Activated T-helper 1 cell treated with anti-CD3 and anti-CD28 coated beads, Interleukin-12 subunit alpha, Interleukin-12 subunit beta, Interleukin-2, Interleukin-4 antibody, amounts not matched to agents 30 ng/mL and 10 ng/mL and 1 ng/mL, durations not matched to agents 14 hours and 24 hours and 36 hours (primary cell): Measurements from ENCODE around the gene LANCL2. TPM values are rescaled to one million over a fixed set of nuclear protein-coding genes. Genes with fewer than 3 reads are reported as not detected.
"Not testable (repeated sequence)": the region's sequence is repeated elsewhere in the genome, so short reads cannot be mapped to it uniquely, and the experiment has no call there.

ENCODE experiments used
- DNase-seq: peaks from one replicate; pipeline ENCODE4 v3.0.0; 2021; ENCODE audit warnings: low spot score
- H3K27ac Mint-ChIP-seq: one replicate; pipeline ENCODE4 v1.8.0; 2021; ENCODE audit warnings: mild to moderate bottlenecking, mixed read lengths
- H3K27me3 Mint-ChIP-seq: one replicate; pipeline ENCODE4 v1.8.0; 2022; ENCODE audit warnings: mild to moderate bottlenecking, moderate library complexity, mixed read lengths; ENCODE audit not compliant: insufficient read depth
- H3K36me3 Mint-ChIP-seq: one replicate; pipeline ENCODE4 v1.8.0; 2021; ENCODE audit warnings: low read depth, mixed read lengths
- H3K4me1 Mint-ChIP-seq: one replicate; pipeline ENCODE4 v1.8.0; 2021; ENCODE audit warnings: low read depth, mixed read lengths
- H3K4me3 Mint-ChIP-seq: one replicate; pipeline ENCODE4 v1.8.0; 2021; ENCODE audit warnings: mild to moderate bottlenecking, moderate library complexity, mixed read lengths
- H3K9me3 Mint-ChIP-seq: one replicate; pipeline ENCODE4 v1.8.0; 2021; ENCODE audit warnings: mixed read lengths
- intact Hi-C: fragments of 100-400 bp; cut with micrococcal nuclease; formaldehyde crosslinking; loops from one replicate; pipeline ENCODE4 v1.15.1; 2024
- total RNA-seq: library from RNA; stranded (reverse); gene quantifications from 2 replicates; pipeline ENCODE4 v1.2.3, GENCODE V29; 2022

LANCL2 gene
- total RNA-seq, 1 donor from 2014 or later: 11.0 TPM

DNA sequence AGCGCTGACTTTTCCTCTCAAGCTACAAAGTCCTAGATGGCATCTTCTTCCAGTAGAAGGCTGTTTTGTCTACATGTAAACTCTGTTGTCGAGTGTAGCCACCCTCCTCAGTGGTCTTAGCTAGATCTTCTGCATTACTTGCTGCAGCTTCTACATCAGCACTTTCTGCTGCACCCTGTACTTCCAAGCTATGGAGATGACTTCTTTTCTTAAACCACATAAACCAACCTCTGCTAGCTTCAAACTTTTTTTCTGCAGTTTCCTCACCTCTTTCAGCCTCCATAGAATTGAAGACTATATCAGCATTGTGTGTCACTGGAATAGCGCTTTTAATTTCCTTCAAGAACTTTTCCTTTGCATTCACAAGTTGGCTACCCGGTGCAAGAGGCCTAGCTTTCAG lies 87.8 kb downstream of the LANCL2 start:
- Mint-ChIP-seq H3K9me3 (peaks cover 22% of the 10 kb centered on the region), H3K27me3 (no peaks in the 10 kb centered on the region), H3K36me3 (peaks cover 44% of the 10 kb centered on the region), H3K27ac (no peak overlapping the region), H3K4me3 (no peak overlapping the region), H3K4me1 (peaks cover 32% of the 10 kb centered on the region)
- no peak for DNase-seq
- intact Hi-C loops: no loop called here

- peaks cover 38% of the 10 kb centered on the region for H3K4me1 Mint-ChIP-seq
- H3K9me3 Mint-ChIP-seq: peaks cover 60% of the 10 kb centered on the region
- H3K4me3 Mint-ChIP-seq: no peak overlapping the region
- DNase-seq: no peak
- H3K27ac Mint-ChIP-seq: no peak overlapping the region
- intact Hi-C loops: no loop called here
- peaks cover 60% of the 10 kb centered on the region for H3K36me3 Mint-ChIP-seq
- H3K27me3 Mint-ChIP-seq: no peaks in the 10 kb centered on the region
Observed at GRCh38 chr7:55457801-55458200, 92.7 kb downstream of the LANCL2 start.

DNA sequence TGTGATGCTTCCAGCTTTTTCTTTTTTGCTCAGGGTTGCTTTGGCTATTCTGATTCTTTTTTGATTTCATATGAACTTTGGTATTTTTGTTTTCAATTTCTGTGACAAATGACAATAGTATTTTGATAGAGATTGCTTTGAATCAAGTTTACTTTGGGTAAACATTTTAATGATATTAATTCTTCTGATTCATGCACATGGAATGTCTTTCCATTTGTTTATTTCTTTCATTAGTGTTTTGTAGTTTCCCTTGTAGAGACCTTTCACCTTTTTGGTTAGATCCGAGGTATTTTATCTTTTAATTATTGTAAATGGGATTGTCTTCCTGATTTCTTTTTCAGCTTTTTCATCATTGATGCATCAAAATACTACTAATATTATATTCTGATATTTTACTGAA lies 93.2 kb downstream of the LANCL2 start:
- intact Hi-C loops: no loop called here
- peaks cover 63% of the 10 kb centered on the region for H3K9me3 Mint-ChIP-seq
- H3K36me3 Mint-ChIP-seq: peaks cover 59% of the 10 kb centered on the region

GRCh38 chr7:55463686-55464262 lies 98.6 kb downstream of the LANCL2 start:
- Mint-ChIP-seq H3K9me3 (peaks cover 34% of the 10 kb centered on the region), H3K4me3 (no peak overlapping the region), H3K36me3 (peaks cover 79% of the 10 kb centered on the region), H3K27me3 (no peaks in the 10 kb centered on the region), H3K27ac (no peak overlapping the region), H3K4me1 (peaks cover 40% of the 10 kb centered on the region)
- DNase-seq: no peak
- intact Hi-C loops: no loop called here

More for the DNA sequence above, 93.2 kb downstream of the LANCL2 start:
- peaks cover 36% of the 10 kb centered on the region for H3K4me1 Mint-ChIP-seq
- H3K27ac Mint-ChIP-seq: no peak overlapping the region
- H3K4me3 Mint-ChIP-seq: no peak overlapping the region
- H3K27me3 Mint-ChIP-seq: no peaks in the 10 kb centered on the region
- no peak for DNase-seq

GRCh38 chr7:55464422-55464821 lies 99.3 kb downstream of the LANCL2 start:
- Mint-ChIP-seq H3K4me1 (peaks cover 47% of the 10 kb centered on the region), H3K4me3 (no peak overlapping the region), H3K9me3 (peaks cover 28% of the 10 kb centered on the region), H3K36me3 (peaks cover 73% of the 10 kb centered on the region), H3K27me3 (no peaks in the 10 kb centered on the region), H3K27ac (no peak overlapping the region)
- no peak for DNase-seq
- intact Hi-C loops: no loop called here

- no peak for DNase-seq
- H3K27ac Mint-ChIP-seq: peak overlapping the region; percentile 26
- H3K27me3 Mint-ChIP-seq: no peaks in the 10 kb centered on the region
- H3K4me1 Mint-ChIP-seq: peaks cover 59% of the 10 kb centered on the region
- intact Hi-C loops: loop anchor here (5.0 kb wide), 1 partner anchor 42 kb away; no protein-coding TSS in a partner anchor
- H3K36me3 Mint-ChIP-seq: peaks cover 67% of the 10 kb centered on the region
- H3K4me3 Mint-ChIP-seq: no peak overlapping the region
- peaks cover 15% of the 10 kb centered on the region for H3K9me3 Mint-ChIP-seq
Observed at GRCh38 chr7:55465691-55466090, 100.6 kb downstream of the LANCL2 start.

- intact Hi-C loops: loop anchor here (5.0 kb wide), 1 partner anchor 40 kb away; no protein-coding TSS in a partner anchor
- H3K4me1 Mint-ChIP-seq: peaks cover 54% of the 10 kb centered on the region
- peaks cover 8% of the 10 kb centered on the region for H3K9me3 Mint-ChIP-seq
- no peak overlapping the region for H3K4me3 Mint-ChIP-seq
- H3K27me3 Mint-ChIP-seq: no peaks in the 10 kb centered on the region
- DNase-seq: no peak
- peak overlapping the region; percentile 1 for H3K27ac Mint-ChIP-seq
- peaks cover 60% of the 10 kb centered on the region for H3K36me3 Mint-ChIP-seq
Observed at GRCh38 chr7:55467047-55467593, 102.0 kb downstream of the LANCL2 start.

GRCh38 chr7:55468495-55468894 lies 103.4 kb downstream of the LANCL2 start:
- intact Hi-C loops: loop anchor here (2.0 to 5.0 kb wide), 2 partner anchors 39 to 64 kb away; no protein-coding TSS in a partner anchor
- no peak for DNase-seq
- no peaks in the 10 kb centered on the region for H3K27me3 Mint-ChIP-seq
- H3K27ac Mint-ChIP-seq: peak overlapping the region; percentile 74
- H3K4me3 Mint-ChIP-seq: no peak overlapping the region
- peaks cover 46% of the 10 kb centered on the region for H3K4me1 Mint-ChIP-seq
- peaks cover under 1% of the 10 kb centered on the region for H3K9me3 Mint-ChIP-seq
- peaks cover 53% of the 10 kb centered on the region for H3K36me3 Mint-ChIP-seq

- H3K36me3 Mint-ChIP-seq: peaks cover 51% of the 10 kb centered on the region
- peak overlapping the region; percentile 53 for H3K4me3 Mint-ChIP-seq
- H3K27me3 Mint-ChIP-seq: no peaks in the 10 kb centered on the region
- H3K9me3 Mint-ChIP-seq: no peaks in the 10 kb centered on the region
- H3K27ac Mint-ChIP-seq: peak overlapping the region; percentile 74
- DNase-seq: peak; percentile 16
- intact Hi-C loops: loop anchor here (1.0 to 5.0 kb wide), 3 partner anchors 38 to 100 kb away; no protein-coding TSS in a partner anchor
- peaks cover 53% of the 10 kb centered on the region for H3K4me1 Mint-ChIP-seq
Observed at GRCh38 chr7:55469271-55469681, 104.1 kb downstream of the LANCL2 start.

- H3K4me3 Mint-ChIP-seq: peak overlapping the region; percentile 53
- H3K27ac Mint-ChIP-seq: peak overlapping the region; percentile 74
- H3K4me1 Mint-ChIP-seq: peaks cover 57% of the 10 kb centered on the region
- intact Hi-C loops: loop anchor here (1.0 to 5.0 kb wide), 3 partner anchors 38 to 100 kb away; no protein-coding TSS in a partner anchor
- peaks cover 51% of the 10 kb centered on the region for H3K36me3 Mint-ChIP-seq
- no peaks in the 10 kb centered on the region for H3K27me3 Mint-ChIP-seq
- no peaks in the 10 kb centered on the region for H3K9me3 Mint-ChIP-seq
- no peak for DNase-seq
Observed at GRCh38 chr7:55469721-55470120, 104.6 kb downstream of the LANCL2 start.

DNA sequence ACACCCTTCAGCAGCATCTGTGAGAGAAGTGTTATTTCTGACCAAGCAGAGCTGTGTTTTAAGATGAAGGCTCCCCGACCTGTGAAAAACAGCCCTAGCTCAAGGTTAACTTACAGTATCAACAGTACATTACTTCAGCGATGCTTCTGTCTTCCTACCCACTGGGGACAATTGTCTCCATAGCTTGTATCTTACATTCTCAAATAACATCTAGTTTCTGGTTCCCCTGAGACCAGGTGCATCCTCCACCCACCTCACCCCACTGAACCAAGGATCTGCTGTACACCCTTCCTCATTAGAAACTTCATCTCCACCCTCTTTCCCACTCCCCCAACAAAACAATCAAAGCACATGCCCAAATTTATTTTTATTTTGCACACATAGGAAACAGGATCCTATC lies 105.1 kb downstream of the LANCL2 start:
- H3K36me3 Mint-ChIP-seq: peaks cover 51% of the 10 kb centered on the region
- peak overlapping the region; percentile 23 for H3K4me3 Mint-ChIP-seq
- H3K27ac Mint-ChIP-seq: peak overlapping the region; percentile 47
- intact Hi-C loops: no loop called here
- DNase-seq: no peak
- no peaks in the 10 kb centered on the region for H3K27me3 Mint-ChIP-seq
- no peaks in the 10 kb centered on the region for H3K9me3 Mint-ChIP-seq
- peaks cover 63% of the 10 kb centered on the region for H3K4me1 Mint-ChIP-seq

DNA sequence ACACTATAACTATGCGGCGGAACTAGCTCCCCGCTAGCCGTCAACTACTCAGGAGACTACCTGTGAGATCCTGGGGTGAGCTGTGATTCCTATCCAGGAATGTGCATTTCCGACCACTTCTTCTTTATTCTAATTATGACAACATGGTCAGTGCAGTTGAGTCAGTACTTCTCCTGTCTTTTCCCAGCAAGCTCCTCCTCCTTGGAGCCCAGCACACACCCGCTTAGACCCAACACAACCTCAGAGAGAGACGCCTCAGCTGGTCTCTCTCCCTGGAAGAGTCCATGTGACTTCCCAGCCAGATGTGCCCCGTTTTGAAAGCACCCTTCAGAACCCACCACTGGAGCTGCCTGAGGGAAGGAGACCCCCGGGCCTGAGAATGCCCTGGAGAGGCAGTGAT lies 106.5 kb downstream of the LANCL2 start:
- intact Hi-C loops: not testable (repeated sequence)

GRCh38 chr7:55472406-55472805 lies 107.3 kb downstream of the LANCL2 start:
- intact Hi-C loops, H3K4me3 Mint-ChIP-seq, H3K27ac Mint-ChIP-seq, H3K9me3 Mint-ChIP-seq, H3K27me3 Mint-ChIP-seq, DNase-seq: not testable (repeated sequence)
- Mint-ChIP-seq H3K4me1 (peaks cover 70% of the 10 kb centered on the region), H3K36me3 (peaks cover 34% of the 10 kb centered on the region)

More for the DNA sequence above, 106.5 kb downstream of the LANCL2 start:
- not testable (repeated sequence) for H3K9me3 Mint-ChIP-seq, H3K4me3 Mint-ChIP-seq, DNase-seq, H3K27me3 Mint-ChIP-seq
- peak overlapping the region; percentile 13 for H3K27ac Mint-ChIP-seq
- peaks cover 67% of the 10 kb centered on the region for H3K4me1 Mint-ChIP-seq
- peaks cover 42% of the 10 kb centered on the region for H3K36me3 Mint-ChIP-seq
